Activated naive CD4-positive, alpha-beta T cell treated with anti-CD3 and anti-CD28 coated beads, Interleukin-2, amount 50 U/mL, for 72 hours (primary cell): ENCODE results near the gene ARID4B. TPM values are rescaled to one million over a fixed set of nuclear protein-coding genes. Genes with fewer than 3 reads are reported as not detected.

Experiments used
- ATAC-seq, 2 donors: fragments of 150-1000 bp; cut with Tn5 transposase; 2 replicates each; pipeline ENCODE4 v1.10.0; 2021; ENCODE audit warnings: mild to moderate bottlenecking in 2 of 2, moderate library complexity in 2 of 2
- DNase-seq, 2 donors: peaks; one replicate each; pipeline ENCODE4 v3.0.0; 2021 to 2022; ENCODE audit warnings: low spot score in 2 of 2
- H3K27ac Mint-ChIP-seq, 2 donors: one replicate each; pipeline ENCODE4 v1.8.0; 2022; ENCODE audit warnings: mild to moderate bottlenecking in 2 of 2, mixed read lengths in 2 of 2
- H3K36me3 Mint-ChIP-seq, 2 donors: one replicate each; pipeline ENCODE4 v1.8.0; 2022; ENCODE audit warnings: mixed read lengths in 2 of 2
- H3K9me3 Mint-ChIP-seq, 2 donors: one replicate each; pipeline ENCODE4 v1.8.0; 2022; ENCODE audit warnings: mixed read lengths in 2 of 2
- total RNA-seq, 2 donors: library from RNA; stranded (reverse); gene quantifications; one replicate each; pipeline ENCODE4 v1.2.3, GENCODE V29; 2022

Gene ARID4B
- total RNA-seq, 2 donors from 2014 or later: 58.4 to 65.7 TPM

GRCh38 chr1:235124111-235124510 lies 203.9 kb downstream of the ARID4B start:
- ATAC-seq (no peak), DNase-seq (no peak)
- H3K36me3 Mint-ChIP-seq: peaks cover 16 to 68% of the 10 kb centered on the region in 2 donors
- no peaks in the 10 kb centered on the region for H3K9me3 Mint-ChIP-seq
- H3K27ac Mint-ChIP-seq: peak overlapping the region; percentile 44 to 95

DNA sequence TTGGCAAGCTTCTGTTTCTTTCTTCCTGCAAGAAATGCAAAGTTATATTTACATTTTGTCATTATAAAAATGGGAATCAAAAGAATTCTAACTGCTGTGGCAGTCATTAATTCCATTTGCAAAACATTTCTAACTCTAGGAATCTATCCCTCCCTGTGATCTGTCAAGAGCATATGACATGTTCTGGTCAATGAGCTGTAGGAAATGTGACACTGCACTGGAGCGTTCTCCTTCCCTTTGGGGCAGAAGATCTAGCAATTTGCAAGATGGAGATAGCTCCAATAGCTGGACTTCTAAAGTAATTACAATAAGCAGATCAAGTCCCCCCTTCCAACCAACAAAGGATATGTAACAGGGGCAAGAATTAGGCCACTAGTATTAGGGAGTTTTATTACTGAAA lies 205.6 kb downstream of the ARID4B start:
- no peak for DNase-seq
- no peak overlapping the region for H3K27ac Mint-ChIP-seq
- no peak for ATAC-seq
- H3K36me3 Mint-ChIP-seq: peaks cover 1 to 68% of the 10 kb centered on the region in 2 donors
- H3K9me3 Mint-ChIP-seq: no peaks in the 10 kb centered on the region

Other genes starting within 250 kb of the ARID4B start
- gene TOMM20, start 199.3 kb downstream of the ARID4B start, total RNA-seq: 100 to 1,000 TPM; 144 to 147 TPM
- gene RBM34, start 166.9 kb downstream of the ARID4B start, total RNA-seq: 100 to 1,000 TPM; 132 to 142 TPM
- 10 to 100 TPM; 33.6 to 36.1 TPM for gene GGPS1, start 391 bp upstream of the ARID4B start, total RNA-seq
- 10 to 100 TPM; 26.9 to 28.8 TPM for gene TBCE, start 39.2 kb upstream of the ARID4B start, total RNA-seq
- gene B3GALNT2, start 176.3 kb upstream of the ARID4B start, total RNA-seq: 10 to 100 TPM; 12.3 to 14.9 TPM